HepG2 (cell line): ENCODE results near the gene GDPD5.

ENCODE experiments used
- ATF1 ChIP-seq: IDR thresholded peaks from 2 replicates; pipeline ENCODE4 v1.6.1; 2016; ENCODE audit warnings: mild to moderate bottlenecking, control low read depth
- CTCF ChIP-seq: sonication (generic); formaldehyde crosslinking; IDR thresholded peaks from 2 replicates; pipeline ENCODE4 v1.5.0; 2020; ENCODE audit warnings: mild to moderate bottlenecking, missing genetic modification reagents, moderate library complexity
- SRF ChIP-seq: IDR thresholded peaks from 2 replicates; pipeline ENCODE4 v1.6.1; 2011; ENCODE audit warnings: mild to moderate bottlenecking, low read depth, low read length, moderate library complexity
- ZFX ChIP-seq: sonication (generic); formaldehyde crosslinking; IDR thresholded peaks from 2 replicates; pipeline ENCODE4 v1.4.0; 2020; ENCODE audit warnings: mild to moderate bottlenecking, low read depth, missing genetic modification reagents, moderate library complexity

DNA sequence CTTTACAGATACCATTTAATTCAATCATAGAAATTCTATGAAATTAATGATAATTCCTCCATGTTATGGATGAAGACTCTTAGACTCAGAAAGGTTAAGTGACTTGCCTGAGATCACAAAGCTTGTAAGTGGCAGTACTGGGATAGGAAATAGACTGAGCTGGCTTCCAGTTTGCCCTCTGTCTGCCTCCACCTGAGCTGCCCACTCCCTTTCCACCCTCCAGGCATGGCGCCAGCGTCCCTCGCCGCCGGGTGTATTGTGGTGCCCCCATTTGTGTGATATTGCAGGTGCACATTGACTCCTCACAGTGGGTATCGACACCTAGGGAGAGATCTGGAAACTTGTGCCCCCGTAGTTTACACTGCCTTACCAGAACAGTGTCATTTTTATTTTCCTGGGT lies 135.8 kb downstream of the GDPD5 start:
- TF ChIP-seq ZFX (no peak), SRF (no peak), CTCF (CRISPR knock-in tag) (no peak), ATF1 (no peak)
